22Rv1 (cell line): Measurements from ENCODE around the gene PROSER2.

Experiments
- CTCF ChIP-seq: fragments of 450-650 bp; IDR thresholded peaks from 2 replicates; pipeline ENCODE4 v1.5.1; 2017; ENCODE audit warnings: mild to moderate bottlenecking
- ZFX ChIP-seq: fragments of 450-650 bp; IDR thresholded peaks from 2 replicates; pipeline ENCODE4 v1.6.1; 2017; ENCODE audit warnings: antibody characterized with exemption, borderline replicate concordance

- no peak for TF ChIP-seq CTCF
- no peak for TF ChIP-seq ZFX
Observed at GRCh38 chr10:11881477-11882417, 58.6 kb downstream of the PROSER2 start.
